GM19023 (cell line): ENCODE results near the gene NOXRED1.
A peak's percentile ranks its signal among the peaks of the same experiment; 100 is the strongest.
"Not testable (repeated sequence)": the region's sequence is repeated elsewhere in the genome, so short reads cannot be mapped to it uniquely, and the experiment has no call there.

Experiments
- ATAC-seq: cut with Tn5 transposase; IDR thresholded peaks from one replicate; pipeline ENCODE4 v1.9.1; 2021; ENCODE audit warnings: mild to moderate bottlenecking, moderate library complexity; ENCODE audit not compliant: unreplicated experiment

The NOXRED1 gene

DNA sequence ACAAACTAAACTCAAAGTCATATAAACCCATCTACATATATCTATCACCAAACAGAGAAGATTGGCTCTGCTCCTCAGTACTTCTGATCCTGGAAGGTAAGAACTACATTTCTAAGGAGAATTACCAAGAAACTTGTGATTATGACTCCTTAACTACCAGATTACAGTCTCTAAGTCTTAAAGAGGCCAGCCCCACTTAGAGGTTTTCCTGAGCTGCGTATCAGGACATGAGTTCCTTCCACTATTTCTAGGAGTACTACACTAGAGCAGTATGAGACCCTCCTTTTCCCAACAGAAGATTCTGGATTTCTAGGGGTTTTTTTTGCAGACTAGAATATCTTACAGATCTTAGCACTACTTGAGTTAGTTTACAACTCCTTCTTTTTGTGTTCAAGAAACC is at the start of gene NOXRED1:
NOXRED1 (minus strand) TSS at position 101 of the 400 bp plus-strand sequence. CDS start 634 bp downstream, outside the sequence.
- ATAC-seq: no peak

- no peak for ATAC-seq
These were observed 47.0 kb upstream of the NOXRED1 start for GRCh38 chr14:77470224-77470870.

- no peak for ATAC-seq
These were observed 46.2 kb upstream of the NOXRED1 start for GRCh38 chr14:77469539-77469938.

- no peak for ATAC-seq
These were observed 45.8 kb upstream of the NOXRED1 start for GRCh38 chr14:77469067-77469505.

DNA sequence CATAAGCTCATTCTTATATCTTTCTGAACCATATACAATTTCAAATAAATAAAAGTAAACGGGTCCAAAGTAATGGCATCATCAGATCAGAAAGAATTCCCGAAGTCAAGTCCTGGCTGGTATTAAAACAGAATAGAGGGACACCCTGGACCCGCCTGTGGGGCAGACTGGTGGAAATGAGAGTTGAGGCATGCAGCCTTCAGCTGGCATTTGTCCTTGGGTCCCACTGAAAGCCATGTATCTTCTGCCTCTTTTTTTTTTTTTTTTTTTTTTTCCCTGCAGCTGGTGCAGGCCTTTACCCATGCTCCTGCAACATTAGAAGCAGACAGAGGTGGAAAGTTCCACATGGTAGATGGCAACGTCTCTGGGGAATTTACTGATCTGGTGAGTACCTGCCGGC is 44.5 kb upstream of the NOXRED1 start:
- ATAC-seq: no peak

DNA sequence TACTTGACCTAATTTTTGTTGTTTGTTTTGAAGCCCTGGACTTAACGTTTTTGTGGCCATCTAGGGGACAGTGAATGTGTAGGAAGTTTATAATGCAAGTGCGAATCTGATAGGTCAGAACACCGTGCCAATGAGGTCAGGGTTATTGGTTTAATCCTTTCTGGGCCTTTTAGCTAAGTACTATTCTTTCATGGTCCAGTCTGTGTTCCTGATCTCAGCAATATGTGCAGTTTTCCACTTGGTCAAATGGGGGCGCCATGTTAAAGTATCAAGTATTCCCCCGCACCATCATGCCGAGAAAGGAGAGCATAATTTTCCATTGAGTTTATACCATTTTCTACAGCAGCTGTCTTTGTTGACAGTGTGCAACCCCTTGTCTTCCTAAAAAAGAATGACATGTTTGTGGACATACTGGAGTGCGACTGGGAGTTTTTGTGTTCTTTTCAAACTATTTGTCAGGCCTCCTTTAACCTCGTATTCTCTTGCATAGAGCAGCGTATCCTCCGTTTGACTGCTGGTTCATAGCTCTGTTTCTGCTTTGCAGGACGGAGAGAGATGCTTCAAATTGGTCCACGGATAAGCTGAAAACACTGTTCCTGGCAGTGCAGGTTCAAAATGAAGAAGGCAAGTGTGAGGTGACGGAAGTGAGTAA is 35.9 kb upstream of the NOXRED1 start:
- no peak for ATAC-seq

DNA sequence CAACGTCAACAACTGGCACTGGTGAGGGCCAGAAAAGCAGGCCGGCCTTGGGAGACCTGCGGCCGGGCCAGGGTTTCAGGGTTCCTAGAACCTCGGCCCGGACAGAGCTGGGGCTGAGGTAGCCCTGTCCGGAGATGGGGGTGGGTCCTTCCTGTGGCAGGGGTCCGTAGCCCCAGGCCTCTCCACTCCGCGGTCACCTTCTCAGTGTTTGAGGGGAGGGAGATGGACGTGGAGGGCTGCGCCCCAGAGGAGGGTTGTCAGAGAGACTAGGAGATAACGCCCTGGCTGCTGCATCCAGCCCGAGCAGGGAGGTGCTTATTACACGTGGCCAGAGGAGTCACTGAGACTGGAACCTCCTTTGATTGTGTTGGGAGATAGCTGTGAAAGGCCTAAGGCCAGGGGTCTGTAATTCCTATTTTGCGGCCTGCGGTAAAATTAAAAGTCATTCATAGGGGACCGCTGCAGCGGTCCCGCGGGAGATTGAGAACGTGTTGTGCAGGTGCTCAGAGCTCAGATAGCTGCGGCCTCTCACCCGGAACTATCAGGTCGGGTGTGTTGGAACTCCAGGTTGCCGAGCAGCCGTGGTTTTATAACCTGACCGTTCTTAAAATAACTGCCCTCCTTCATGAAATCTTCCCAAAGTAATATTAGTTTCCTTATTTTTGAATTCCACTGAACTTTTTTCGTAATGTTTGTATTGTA is 35.1 kb upstream of the NOXRED1 start:
- peak; percentile 23 for ATAC-seq

- peak; percentile 88 for ATAC-seq
These were observed 34.4 kb upstream of the NOXRED1 start, which contains the start of the genes AHSA1 and VIPAS39 for GRCh38 chr14:77457522-77458248. TSS of gene AHSA1 (plus strand) at chr14:77458093. CDS start at chr14:77458190, 97 bp downstream. TSS of gene VIPAS39 (minus strand) at chr14:77457601. CDS start at chr14:77454102, 3,499 bp downstream.

GRCh38 chr14:77457115-77457521 is 33.8 kb upstream of the NOXRED1 start:
- no peak for ATAC-seq

- ATAC-seq: no peak
These were observed 32.8 kb upstream of the NOXRED1 start for GRCh38 chr14:77455966-77456640.

DNA sequence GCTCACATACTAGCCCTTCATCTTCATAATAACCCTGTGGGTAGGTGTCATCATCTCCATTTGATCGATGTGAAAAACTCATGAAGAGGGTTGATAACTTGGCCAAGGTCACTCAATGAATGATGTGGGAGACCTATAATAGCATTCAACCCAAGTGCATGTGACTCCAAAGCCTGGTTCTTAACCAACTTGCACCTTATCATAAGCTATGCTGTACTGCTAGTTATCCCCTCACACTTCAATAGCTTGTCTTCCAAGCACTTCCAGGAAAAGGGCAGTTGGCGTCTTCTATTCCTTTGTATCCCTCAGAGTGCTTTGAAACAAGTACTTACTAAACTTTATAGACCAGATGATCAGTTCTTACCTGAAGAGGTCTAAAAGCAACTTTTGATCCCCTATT is 18.9 kb upstream of the NOXRED1 start:
- ATAC-seq: no peak

- ATAC-seq: no peak
These were observed 16.5 kb upstream of the NOXRED1 start for GRCh38 chr14:77439861-77440260.

DNA sequence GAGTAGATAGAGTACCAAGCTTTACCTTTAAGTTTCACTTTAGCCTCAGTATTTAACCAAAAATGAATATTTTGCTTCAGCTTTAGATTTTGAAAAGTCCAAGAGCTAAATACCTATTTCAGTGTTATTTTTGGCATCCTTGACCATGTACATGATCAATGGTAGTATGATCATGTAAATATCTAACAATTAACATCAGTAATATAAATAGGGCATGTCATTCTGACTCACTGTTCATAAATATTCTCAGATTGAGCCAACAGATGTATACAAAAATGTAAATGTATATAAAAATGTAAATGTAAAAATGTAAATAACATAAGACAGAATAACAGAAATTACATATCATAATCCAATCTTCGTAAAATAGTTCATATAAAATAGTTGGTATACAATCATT is 15.3 kb upstream of the NOXRED1 start:
- no peak for ATAC-seq

- ATAC-seq: no peak
These were observed 12.7 kb upstream of the NOXRED1 start for GRCh38 chr14:77436042-77436441.

DNA sequence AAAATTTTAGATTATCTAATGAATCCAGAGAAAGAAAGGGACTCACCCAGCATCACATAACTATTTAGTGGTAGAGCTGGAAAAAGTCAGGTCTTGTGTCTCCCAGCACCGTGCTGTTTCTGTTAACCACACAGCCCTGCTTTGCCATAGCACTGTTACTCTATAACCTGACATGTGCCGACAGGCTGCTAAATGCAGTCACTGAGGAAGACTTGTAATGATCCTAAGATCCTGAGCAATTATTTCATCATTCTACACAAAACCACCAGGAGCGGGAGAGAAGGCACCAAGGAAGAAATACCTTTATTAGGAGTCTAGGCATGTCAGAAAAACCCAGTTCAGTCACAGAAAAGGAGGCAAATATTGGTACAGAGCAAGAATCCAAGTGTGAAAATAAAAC is 3.1 kb upstream of the NOXRED1 start:
- no peak for ATAC-seq

GRCh38 chr14:77424862-77425261 is 1.5 kb upstream of the NOXRED1 start:
- no peak for ATAC-seq

DNA sequence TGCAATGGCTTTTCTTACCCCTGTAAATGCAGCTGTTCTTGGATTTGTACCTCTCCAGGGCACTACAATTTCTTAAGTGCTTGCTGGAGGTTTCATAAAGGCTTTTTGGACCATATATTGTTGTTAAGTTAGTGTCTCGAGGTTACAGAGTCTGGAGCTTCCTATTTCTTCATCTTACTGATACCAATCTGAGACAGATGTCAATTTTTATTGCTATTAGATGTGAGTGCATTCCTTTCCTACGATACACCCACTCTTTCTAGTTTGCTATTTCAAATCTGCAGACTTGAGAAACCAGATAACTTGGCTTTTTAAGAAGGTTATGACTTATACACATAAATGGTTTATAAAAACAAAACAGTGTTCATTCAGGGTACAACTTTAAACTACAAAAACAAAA is 2.1 kb downstream of the NOXRED1 start:
- no peak for ATAC-seq

GRCh38 chr14:77416836-77417235 is 6.5 kb downstream of the NOXRED1 start:
- no peak for ATAC-seq

- not testable (repeated sequence) for ATAC-seq
These were observed 7.2 kb downstream of the NOXRED1 start for GRCh38 chr14:77416098-77416497.

DNA sequence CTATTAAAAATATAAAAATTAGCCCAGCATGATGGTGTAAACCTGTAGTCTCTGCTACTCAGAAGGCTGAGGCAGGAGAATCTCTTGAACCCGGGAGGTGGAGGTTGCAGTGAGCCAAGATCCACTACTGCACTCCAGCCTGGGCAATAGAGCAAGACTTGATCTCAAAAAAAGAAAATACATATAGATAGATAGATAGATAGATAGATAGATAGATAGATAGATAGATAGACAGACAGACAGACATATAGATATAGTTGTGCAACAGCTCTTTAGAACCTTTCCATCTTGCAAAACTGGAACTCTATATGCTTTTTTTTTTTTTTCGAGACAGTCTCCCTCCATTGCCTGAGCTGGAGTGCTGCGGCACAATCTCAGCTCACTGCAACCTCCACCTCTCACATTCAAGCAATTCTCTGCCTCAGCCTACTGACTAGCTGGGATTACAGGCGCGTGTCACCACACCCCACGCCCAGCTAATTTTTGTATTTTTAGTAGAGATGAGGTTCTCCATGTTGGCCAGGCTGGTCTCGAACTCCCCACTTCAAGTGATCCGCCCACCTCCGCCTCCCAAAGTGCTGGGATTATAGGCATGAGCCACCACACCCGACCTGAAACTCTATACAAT is 7.8 kb downstream of the NOXRED1 start:
- ATAC-seq: not testable (repeated sequence)
